RKO (cell line): ENCODE measurements around the gene UCN.
"Not testable (repeated sequence)": the region's sequence is repeated elsewhere in the genome, so short reads cannot be mapped to it uniquely, and the experiment has no call there.

ENCODE experiments used
- DNase-seq: peaks from one replicate; pipeline ENCODE4 v3.0.0-alpha.2; 2016; ENCODE audit warnings: low spot score

UCN gene

DNA sequence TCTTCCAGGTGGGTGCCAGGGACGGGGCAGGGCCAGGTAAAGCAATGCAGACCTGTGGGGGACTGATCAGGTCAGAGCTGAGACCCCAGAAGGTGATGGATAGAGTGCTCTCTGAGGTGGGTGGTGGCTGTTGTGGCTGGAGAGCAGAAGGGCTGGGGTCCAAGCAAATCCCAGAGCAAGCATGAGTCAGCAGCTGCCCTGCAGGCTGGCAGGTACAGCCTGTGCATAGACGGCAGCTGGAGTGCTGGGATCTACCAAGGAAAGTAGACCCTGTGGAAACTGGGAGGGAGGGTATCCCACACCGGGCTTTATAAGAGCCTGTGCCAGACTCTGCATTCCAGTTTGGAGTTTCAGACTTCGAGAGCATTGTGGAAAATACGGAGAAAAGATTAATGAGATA lies 25.4 kb downstream of the UCN start:
- DNase-seq: no peak

DNA sequence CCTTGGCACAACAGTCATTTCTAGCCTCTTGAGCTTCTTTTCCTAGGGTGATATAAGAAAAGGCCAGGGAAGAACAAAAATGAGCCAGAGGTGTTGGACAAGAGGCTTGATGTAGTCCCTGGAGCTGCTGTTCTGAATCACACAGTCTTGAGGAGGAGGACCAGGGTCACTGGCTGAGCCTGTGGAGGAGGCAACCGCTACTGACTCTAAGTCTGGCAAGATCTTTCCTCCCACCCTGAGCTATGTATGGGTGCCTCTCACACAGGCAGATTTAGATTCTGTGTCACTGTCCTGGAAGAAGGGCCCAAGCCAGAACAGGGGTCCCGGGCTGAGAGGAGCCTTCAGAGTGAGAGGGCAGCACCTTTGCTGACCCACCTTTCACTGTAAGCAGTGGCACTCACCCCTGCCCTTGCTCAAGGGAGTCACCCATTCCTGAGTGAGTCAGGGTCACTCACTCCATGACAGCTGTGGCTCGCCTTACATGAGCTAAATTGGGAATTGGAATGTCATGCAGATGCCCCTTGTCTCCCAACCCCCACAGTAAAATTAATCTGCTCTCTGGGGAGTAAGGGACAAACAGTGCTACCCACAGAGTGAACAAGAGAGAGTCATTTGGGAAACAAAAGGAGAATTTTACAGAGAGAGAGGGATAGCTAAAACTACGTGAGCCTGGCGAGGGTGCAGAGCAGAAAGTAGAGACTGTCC lies 26.2 kb downstream of the UCN start, which contains the start of gene TRIM54:
TSS of gene TRIM54 (plus strand) at position 575 of the 705 bp plus-strand sequence. CDS start 303 bp downstream, outside the sequence.
- DNase-seq: peak; percentile 15

DNA sequence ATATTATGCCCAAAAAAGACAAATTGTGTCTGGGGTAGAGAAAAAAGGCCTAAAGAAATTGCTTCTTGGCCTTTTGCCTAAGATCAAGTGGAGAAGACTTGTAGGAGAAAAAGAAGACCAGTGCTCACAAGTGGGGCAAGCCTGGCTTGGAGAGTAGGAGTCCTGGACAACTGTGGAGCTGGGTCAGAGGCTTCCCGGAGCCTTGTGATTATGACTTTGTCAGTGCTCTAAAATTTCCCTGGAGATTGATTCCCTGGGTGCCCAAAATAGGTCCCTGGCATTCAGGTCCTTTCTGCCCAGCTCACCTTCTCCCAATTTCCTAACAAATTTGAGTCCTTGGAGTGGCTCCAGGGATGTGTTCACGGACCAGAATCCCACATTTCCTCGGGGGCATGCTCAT lies 26.8 kb downstream of the UCN start:
- no peak for DNase-seq

DNA sequence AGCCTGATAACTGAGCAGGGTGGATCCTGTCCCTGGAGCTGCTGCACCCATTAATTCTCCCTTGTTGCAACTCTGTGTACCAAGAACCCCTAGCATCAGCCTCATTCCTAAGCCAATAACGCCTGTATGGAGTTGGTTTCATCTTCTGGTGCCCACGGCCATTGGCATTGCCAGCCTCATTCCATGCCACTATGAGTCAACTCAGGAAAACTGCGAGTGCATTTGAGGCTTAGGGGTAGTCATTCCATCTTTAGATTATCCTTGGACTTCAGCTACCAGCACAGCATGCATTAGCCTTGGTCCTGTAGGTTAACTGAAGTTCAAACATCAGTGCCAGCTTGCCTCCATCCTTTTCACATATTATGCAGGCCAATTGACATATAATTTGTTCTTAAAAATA lies 27.4 kb downstream of the UCN start:
- no peak for DNase-seq

DNA sequence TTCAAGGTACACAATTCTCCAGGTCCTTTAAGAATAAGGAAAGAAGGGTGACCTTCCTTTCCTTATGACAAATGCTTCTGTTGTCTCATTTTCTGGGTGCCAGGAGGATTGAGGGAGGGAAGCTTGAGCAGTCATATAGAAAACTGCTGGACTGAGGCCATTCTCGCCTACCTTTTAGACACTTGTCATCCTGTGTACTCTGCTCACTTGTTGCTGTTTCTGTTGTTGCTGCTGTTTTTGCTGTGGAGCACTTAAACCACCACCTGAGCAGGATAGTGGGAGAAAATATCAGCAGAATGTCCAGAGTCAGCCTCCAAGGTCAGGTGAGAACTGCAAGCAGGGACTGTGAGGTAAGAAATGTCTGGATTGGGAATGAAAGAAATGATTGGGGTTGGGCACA lies 30.2 kb downstream of the UCN start:
- no peak for DNase-seq

DNA sequence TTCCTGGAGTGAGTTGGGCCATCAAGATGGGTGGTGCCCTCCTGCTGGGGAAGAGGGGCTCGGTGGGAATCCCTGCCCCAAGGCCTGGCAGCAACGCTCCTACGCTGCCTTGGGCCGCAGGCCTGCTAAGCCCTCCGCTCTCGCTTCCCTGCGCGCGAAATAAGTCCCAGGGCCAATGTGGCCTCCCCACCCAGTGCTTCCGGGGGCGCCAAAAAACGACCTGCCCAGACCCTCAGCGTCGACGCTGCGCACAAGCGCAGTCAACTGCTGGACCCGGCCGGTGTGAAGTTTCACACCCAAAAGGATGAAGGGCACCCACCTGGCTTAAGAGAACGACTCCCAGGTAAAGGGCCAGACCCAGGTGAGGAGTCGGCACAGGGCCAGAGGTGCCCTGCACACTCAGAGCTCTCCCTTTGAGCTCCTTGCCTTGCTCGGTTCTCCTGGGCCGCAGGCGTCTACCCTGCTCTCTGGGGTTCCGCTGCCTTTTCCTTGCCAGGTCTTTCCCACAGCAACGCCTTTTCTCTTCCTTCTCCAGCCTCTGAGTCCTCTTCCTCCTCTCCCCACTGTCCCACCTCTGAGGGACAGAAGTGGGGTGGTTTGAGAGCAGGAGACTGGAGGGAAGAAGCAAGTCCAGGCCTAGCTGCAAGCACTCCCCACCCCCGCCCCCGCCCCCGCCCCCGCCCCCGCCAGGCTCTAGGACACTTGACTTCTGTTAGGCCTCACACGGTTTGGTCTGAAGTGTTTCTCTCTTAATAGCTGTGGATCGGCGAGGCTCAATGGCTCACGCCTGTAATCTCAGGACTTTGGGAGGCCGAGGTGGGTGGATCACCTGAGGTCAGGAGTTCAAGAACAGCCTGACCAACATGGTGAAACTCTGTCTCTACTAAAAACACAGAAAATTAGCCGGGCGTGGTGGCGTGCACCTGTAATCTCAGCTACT lies 32.8 kb downstream of the UCN start, which contains the start of gene DNAJC5G:
TSS of gene DNAJC5G (plus strand) at position 223 of the 940 bp plus-strand sequence. CDS start 1,296 bp downstream, outside the sequence.
- no peak for DNase-seq

DNA sequence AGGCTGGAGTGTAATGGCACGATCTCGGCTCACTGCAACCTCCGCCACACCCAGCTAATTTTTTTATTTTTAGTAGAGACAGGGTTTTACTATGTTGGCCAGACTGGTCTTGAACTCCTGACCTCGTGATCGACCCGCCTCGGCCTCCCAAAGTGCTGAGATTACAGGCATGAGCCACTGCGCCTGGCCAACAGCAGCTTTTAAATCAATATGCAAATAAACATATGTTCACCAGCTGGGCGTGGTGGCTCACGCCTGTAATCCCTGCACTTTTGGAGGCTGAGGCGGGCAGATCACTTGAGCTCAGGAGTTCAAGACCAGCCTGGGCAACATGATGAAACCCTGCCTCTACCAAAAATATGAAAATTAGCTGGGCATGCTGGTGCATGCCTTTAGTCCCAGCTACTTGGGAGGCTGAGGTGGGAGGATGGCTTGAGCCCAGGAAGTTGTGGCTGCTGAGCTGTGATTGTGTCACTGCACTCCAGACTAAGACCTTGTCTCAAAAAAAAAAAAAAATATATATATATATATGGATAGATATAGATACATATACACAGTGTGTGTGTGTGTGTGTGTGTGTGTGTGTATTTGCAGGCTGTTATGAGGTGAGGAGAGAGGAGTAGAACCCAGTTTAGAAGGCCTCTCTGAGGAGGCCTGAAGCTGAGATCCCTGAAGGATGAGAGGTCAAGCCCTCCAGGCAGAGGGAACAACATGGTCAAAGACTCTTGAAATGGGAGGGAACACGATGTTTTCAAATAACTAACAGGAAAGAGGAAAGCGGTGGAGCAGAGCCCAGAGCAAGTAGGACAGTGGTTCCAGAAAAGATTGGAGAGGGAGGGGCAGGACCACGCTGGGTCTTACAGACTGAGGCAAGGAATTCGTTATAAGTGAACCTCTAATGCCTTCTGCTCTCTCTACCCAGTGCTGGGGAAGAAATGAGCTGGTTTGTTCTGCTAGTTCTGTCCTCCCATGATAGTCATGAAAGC lies 35.4 kb downstream of the UCN start:
- not testable (repeated sequence) for DNase-seq

DNA sequence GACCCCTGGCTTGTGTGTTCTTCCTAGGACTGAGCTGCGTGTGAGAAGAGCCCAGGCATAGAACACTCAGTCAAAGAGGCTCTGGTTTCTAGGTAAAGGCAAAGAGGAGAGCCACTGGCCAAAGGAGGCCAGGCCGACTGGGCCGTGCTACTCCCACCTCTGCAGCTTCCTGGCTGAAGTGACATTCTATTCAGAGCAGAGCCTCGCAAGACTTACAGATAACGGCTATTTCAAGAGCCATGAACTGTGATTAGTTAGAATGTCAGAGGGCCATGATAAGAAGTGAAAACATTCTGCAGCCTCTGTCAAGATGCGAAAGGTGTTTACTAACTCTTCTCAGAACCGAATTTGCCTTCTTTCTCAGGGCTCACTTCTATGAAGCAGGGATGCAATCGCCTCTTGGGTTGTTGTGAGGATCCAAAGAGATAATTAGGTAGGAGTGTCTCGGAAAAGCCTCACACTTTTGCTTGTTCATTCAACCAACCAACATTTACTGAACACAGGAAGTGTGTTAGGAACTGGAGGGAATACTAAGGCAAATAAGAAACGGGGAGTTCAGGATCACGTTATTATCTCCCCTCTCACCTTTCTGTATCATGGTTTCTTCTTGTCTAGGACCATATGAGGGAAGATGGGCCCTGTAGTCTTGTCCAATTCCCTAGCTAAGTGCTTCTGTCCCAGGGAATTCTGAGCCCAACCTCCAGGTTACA lies 36.5 kb downstream of the UCN start:
- no peak for DNase-seq

DNA sequence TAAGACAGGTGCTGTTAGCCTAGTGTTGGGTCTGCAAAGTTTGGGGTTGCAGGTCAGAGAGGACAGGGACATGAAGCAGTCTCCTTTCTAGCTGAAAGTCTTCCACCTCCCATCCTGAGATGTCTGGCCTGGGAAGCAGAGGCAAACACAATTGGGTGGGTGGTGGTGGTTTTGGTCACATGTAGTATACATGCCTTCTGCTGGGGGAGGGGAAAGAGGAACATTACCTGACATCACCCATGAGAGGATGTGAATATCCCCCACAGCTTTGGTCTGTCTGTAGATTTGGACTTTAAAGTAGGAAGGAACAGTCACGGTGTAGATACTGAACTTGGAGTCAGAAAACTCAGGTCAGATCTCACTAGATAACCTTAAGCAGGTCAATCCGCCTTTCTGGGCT lies 37.6 kb downstream of the UCN start:
- no peak for DNase-seq

DNA sequence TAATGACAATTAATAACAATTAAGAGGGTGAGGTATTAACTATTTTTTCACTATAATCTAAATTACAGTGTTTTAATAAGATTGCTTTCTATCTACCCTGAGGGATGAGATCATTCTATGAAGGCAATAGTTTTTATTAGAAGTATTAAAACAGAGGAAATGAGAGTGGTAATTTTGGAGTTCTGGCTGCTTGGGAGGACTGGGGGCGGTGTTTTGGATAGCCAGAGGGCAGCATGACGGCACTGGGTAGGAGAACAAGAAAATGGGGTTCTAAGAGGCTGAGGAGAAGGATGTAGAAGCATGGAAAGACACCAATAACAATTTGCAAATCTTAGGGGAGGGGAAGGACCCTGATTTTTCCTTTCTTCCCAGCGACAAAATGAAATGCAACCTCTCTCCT lies 38.1 kb downstream of the UCN start:
- no peak for DNase-seq

DNA sequence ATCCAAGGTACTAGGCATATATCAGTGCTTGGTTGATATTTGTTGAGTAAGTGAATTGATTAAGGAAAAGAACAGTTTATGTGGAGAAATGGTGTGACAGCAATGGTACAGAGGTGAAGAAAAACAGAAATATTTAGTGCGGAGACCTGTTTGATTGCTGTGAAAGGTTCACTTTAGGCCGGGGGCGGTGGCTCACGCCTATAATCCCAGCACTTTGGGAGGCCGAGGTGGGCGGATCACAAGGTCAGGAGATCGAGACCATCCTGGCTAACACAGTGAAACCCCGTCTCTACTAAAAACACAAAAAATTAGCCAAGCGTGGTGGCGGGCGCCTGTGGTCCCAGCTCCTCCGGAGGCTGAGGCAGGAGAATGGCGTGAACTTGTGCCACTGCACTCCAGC lies 39.9 kb downstream of the UCN start:
- DNase-seq: not testable (repeated sequence)

DNA sequence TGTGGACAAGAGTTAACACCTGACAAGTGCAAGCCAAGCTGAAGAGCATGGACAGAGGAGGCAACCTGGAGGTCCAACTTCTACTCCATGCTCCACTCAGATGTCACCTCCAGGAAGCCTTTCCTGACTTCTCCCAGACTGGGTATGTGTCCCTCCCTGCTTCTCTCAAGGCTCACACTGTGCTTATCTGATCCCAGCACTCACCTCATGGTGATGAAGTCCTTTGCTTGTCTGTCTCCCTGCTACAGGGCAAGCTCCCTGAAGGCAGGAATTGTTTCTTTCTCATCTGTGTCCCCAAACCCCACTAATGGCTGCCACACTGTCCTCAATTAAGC lies 42.7 kb downstream of the UCN start:
- DNase-seq: no peak

DNA sequence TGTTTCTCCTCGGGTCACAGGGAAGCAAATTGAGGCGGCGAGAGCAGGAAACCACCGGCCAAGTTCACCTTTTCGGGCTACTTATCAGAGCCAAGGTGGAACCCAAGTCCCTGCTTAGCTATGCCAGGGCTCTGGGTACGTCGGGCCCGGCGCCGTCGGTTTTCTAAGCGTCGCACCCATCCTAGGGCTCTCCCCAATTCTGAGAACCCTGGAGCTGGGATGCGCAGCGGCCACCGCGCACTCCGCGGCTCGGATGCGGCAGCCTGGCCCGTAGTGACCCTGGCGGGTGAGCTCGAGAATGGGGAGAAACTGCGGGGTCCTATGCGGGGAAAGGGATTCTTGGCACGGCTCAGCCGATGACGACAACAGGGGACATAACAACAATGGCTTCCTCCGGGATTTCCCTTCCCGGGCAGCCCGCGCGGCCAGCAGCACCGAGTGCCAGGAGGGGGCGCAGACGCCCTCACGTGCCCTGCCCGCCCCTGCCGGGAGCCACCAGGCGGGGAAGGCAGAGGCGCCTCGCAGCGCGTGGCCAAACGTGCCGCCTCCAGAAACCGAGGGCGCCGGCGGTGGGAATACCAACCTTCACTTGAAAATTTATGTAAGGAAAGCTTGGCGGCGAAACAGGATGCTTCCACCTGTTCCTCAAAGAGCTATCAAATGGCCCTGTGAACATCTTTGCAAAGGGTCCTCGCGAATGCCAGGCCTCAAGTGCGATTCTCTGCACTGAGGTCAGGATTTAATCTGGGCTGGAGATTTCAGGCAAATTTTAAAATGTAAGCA lies 43.3 kb downstream of the UCN start:
- no peak for DNase-seq

DNA sequence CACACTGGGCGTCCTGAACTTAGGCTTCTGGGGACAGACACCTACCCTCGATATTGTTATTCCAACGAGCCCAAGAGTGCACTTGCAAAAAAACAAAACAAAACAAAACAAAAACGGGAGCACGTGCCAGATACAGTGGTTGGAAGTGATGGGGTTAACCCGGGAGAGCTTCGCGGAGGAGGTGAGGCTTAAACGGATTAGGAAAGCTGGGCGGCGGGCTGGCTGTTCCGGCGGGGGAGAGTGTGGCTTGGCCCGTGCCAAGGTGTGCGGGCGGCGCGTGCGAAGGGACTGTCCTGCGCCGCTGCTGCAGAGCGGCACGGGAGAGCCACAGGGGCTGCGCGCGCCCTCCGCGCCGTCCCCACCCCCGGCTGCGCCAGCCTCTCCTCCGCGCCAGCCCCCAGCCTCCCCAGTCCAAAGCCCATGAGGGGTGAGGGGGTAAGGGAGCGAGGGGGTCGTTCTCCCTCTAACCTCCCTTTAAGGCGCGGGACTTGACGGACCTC lies 43.9 kb downstream of the UCN start:
- no peak for DNase-seq

DNA sequence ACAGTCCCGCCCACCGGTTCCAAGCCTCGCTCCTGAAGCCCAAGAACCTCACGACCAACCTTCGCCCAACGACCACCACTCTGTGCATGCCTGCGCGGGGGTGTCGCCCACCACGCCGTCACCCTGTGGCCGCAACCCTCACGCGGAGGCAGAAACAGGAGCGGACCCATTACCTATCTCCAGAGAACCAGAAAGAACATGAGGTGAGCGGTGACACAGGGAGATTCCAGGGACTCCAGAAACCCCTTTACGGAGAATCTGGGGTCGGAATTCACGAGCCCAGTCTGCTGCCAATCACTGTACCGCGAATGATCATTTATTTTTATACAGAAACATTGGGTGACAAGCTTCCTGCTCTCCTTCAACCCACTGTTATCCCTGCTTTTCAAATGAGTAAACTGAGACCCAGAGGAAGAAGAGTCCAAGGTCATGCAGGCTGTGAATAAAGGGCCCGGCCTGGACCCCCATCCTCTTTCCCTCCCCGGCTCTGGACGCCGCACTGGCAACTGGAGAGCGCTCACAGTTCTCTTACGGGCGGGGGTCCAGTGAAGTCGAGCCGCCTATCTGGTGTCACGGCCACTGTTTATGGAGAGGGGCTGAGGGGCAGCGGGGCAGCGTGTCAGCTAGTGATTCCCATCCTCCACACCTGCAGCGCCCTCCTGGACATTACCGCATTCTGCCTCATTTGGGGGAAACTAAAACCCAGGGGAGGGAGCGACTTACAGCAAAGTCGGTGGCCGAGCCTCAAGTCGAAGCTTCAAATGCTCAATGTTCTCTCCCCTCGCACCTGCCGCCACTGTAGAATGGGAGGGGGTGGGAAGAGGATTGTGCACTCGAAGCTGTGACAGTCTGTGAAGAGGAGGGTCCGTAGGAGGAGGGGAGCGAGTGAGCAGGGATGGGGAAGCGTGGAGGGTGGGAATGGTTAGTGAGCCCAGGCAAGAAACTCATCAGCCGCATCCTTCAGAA lies 44.7 kb downstream of the UCN start:
- no peak for DNase-seq

DNA sequence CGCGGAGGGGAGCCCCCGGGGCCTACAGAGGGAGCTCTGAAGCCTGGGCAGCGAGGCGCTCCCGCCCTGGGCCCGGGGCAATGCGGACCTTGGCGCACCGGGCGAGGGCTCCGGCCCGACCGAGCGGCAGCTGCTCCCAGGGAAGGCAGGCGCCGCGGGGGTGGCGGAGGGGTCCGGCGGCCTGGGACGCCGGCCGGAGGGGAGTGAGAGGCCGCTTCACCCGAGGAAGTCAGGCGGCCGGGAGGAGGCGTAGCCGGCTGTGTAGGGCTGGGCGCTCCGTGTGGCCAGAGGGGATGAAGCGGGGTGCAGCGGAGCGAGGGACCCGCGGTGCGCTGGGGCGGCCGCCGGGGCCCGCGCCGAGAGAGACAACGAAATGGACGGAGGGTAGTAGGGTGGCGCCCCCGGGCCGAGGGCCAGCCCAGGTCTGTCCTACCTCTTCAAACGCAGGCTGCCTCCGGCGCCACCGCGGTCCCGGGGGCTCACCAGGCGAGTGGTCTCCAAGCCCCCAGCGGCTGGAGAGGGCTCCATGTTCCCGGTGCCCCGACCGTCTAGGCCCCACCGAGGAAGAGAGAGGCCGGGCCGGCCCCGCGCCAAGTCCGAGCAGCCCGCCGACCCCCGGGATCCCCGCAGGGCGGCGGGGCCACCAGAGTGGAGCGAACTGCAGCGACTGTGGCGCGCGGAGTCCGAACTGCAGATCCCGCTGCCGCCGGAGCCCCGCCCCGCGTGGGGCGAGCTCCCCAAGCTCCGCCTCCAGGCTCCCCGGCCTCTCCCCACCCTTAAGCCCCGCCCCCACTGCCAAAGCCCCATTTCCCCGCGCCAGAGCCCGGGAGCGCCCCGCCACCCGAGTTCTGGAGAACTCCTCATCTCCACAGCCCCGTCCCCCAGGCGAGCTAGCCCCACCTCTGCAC lies 45.6 kb downstream of the UCN start, which contains the start of gene SLC30A3:
TSS of gene SLC30A3 (minus strand) at position 669 of the 908 bp plus-strand sequence. CDS start at position 528, 141 bp downstream.
- no peak for DNase-seq

DNA sequence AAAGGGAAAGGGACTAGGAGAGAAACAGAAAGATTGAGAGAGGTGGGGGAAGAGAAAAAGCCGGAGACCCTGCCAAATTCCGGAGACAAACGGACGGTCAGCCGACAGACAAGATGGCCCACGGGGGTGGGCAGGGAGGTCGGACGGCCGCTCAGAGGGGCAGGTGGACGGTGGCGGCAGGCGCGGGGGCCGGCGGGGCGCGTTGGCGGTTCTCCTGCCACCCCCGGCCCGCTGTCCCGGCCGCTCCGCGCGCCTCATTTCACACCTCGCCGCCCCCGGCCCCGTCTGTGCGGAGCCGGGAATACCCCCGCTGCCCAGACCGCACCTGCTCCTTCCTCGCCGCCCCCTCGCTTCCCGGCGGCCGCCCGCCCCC lies 46.3 kb downstream of the UCN start:
- no peak for DNase-seq
